H9 (cell line): ENCODE measurements around the gene ANKS1B. TPM values are rescaled to one million over a fixed set of nuclear protein-coding genes. Genes with fewer than 3 reads are reported as not detected.

Experiments
- DNase-seq: peaks from one replicate; pipeline ENCODE4 v3.0.0-alpha.2; 2017
- H2AFZ ChIP-seq: one replicate; pipeline ENCODE4 v1.6.1; 2013; ENCODE audit warnings: mild to moderate bottlenecking, low read length, control low read depth, moderate library complexity
- H2AK5ac ChIP-seq: 2 replicates; pipeline ENCODE4 v1.6.1; 2013; ENCODE audit warnings: low read length, control low read depth, mixed read lengths; ENCODE audit not compliant: insufficient read length
- H2BK120ac ChIP-seq: one replicate; pipeline ENCODE4 v1.6.1; 2013; ENCODE audit warnings: low read depth, mild to moderate bottlenecking, low read length, control low read depth, inconsistent platforms; ENCODE audit not compliant: poor library complexity, severe bottlenecking
- H2BK12ac ChIP-seq: 2 replicates; pipeline ENCODE4 v1.6.1; 2013; ENCODE audit warnings: low read length, control low read depth, mixed read lengths, low read depth; ENCODE audit not compliant: insufficient read length
- H2BK15ac ChIP-seq: 2 replicates; pipeline ENCODE4 v1.6.1; 2013; ENCODE audit warnings: low read depth, low read length, control low read depth
- H2BK20ac ChIP-seq: one replicate; pipeline ENCODE4 v1.6.1; 2013; ENCODE audit warnings: low read depth, mild to moderate bottlenecking, low read length, control low read depth, inconsistent platforms; ENCODE audit not compliant: poor library complexity, severe bottlenecking
- H2BK5ac ChIP-seq: 2 replicates; pipeline ENCODE4 v1.6.1; 2013; ENCODE audit warnings: low read length, control low read depth, mixed read lengths; ENCODE audit not compliant: insufficient read length
- H3K14ac ChIP-seq: 2 replicates; pipeline ENCODE4 v1.6.1; 2013; ENCODE audit warnings: low read length, control low read depth; ENCODE audit not compliant: insufficient read depth
- H3K18ac ChIP-seq: 2 replicates; pipeline ENCODE4 v1.6.1; 2013; ENCODE audit warnings: low read depth, mild to moderate bottlenecking, mixed read lengths, low read length, control low read depth; ENCODE audit not compliant: insufficient read length
- H3K23ac ChIP-seq: 2 replicates; pipeline ENCODE4 v1.6.1; 2013; ENCODE audit warnings: low read length, control low read depth, mixed read lengths, low read depth; ENCODE audit not compliant: insufficient read length
- H3K23me2 ChIP-seq: 2 replicates; pipeline ENCODE4 v1.6.1; 2013; ENCODE audit warnings: low read depth, mild to moderate bottlenecking, mixed read lengths, low read length, control low read depth; ENCODE audit not compliant: insufficient read length, poor library complexity, severe bottlenecking
- H3K27ac ChIP-seq: 2 replicates; pipeline ENCODE4 v1.5.1; 2013; ENCODE audit warnings: low read length, control low read depth, mixed read lengths, low read depth; ENCODE audit not compliant: insufficient read length
- H3K27me3 ChIP-seq: 2 replicates; pipeline ENCODE4 v1.6.1; 2013; ENCODE audit warnings: low read length, control low read depth, inconsistent platforms; ENCODE audit not compliant: insufficient read depth
- H3K4ac ChIP-seq: 2 replicates; pipeline ENCODE4 v1.6.1; 2013; ENCODE audit warnings: low read depth, mild to moderate bottlenecking, control low read depth, inconsistent platforms, low read length, moderate library complexity
- H3K4me1 ChIP-seq: 2 replicates; pipeline ENCODE4 v1.6.1; 2013; ENCODE audit warnings: low read length, control low read depth, inconsistent platforms; ENCODE audit not compliant: insufficient read depth
- H3K4me2 ChIP-seq: 2 replicates; pipeline ENCODE4 v1.6.1; 2013; ENCODE audit warnings: low read length, control low read depth, mixed read lengths; ENCODE audit not compliant: insufficient read length, insufficient read depth
- H3K56ac ChIP-seq: 2 replicates; pipeline ENCODE4 v1.6.1; 2013; ENCODE audit warnings: low read depth, mild to moderate bottlenecking, mixed read lengths, low read length, control low read depth; ENCODE audit not compliant: insufficient read length
- H3K79me1 ChIP-seq: 2 replicates; pipeline ENCODE4 v1.6.1; 2013; ENCODE audit warnings: low read depth, mild to moderate bottlenecking, moderate library complexity, low read length, control low read depth, inconsistent platforms; ENCODE audit not compliant: insufficient read depth, poor library complexity, severe bottlenecking
- H3K79me2 ChIP-seq: 2 replicates; pipeline ENCODE4 v1.6.1; 2013; ENCODE audit warnings: low read length, control low read depth, inconsistent platforms; ENCODE audit not compliant: insufficient read depth
- H3K9ac ChIP-seq: 2 replicates; pipeline ENCODE4 v1.6.1; 2013; ENCODE audit warnings: low read length, control low read depth, mixed read lengths; ENCODE audit not compliant: insufficient read length; ENCODE audit errors: extremely low read depth
- H3K9me3 ChIP-seq: one replicate; pipeline ENCODE4 v1.6.1; 2013; ENCODE audit warnings: low read depth, low read length, inconsistent platforms; ENCODE audit not compliant: control insufficient read depth
- H3T11ph ChIP-seq: one replicate; pipeline ENCODE4 v1.6.1; 2013; ENCODE audit warnings: mild to moderate bottlenecking, low read length, control low read depth, inconsistent platforms
- H4K20me1 ChIP-seq: one replicate; pipeline ENCODE4 v1.6.1; 2013; ENCODE audit not compliant: control insufficient read depth, insufficient read length, insufficient read depth
- H4K5ac ChIP-seq: 2 replicates; pipeline ENCODE4 v1.6.1; 2013; ENCODE audit warnings: low read depth, mild to moderate bottlenecking, mixed read lengths, low read length, control low read depth; ENCODE audit not compliant: insufficient read length
- H4K8ac ChIP-seq: replicated peaks from 2 replicates; pipeline ENCODE4 v1.6.1; 2013; ENCODE audit warnings: low read length, control low read depth, mixed read lengths, low read depth; ENCODE audit not compliant: insufficient read length
- H4K91ac ChIP-seq: 2 replicates; pipeline ENCODE4 v1.6.1; 2013; ENCODE audit warnings: low read depth, mild to moderate bottlenecking, moderate library complexity, mixed read lengths, low read length, control low read depth; ENCODE audit not compliant: insufficient read length
- H3K27ac Mint-ChIP-seq, 3 experiments: 2 replicates in 2 of 3; 3 replicates in 1 of 3; pipeline ENCODE4 v1.8.0; 2020 to 2021; ENCODE audit warnings: mixed read lengths in 3 of 3, mild to moderate bottlenecking in 1 of 3, moderate library complexity in 1 of 3
- H3K27me3 Mint-ChIP-seq: 2 replicates; pipeline ENCODE4 v1.8.0; 2021; ENCODE audit warnings: low read depth, mild to moderate bottlenecking, moderate library complexity, mixed read lengths
- H3K36me3 Mint-ChIP-seq, 3 experiments: 2 replicates in 2 of 3; 3 replicates in 1 of 3; pipeline ENCODE4 v1.8.0; 2020 to 2021; ENCODE audit warnings: low read depth in 3 of 3, mixed read lengths in 3 of 3; ENCODE audit not compliant: insufficient read depth in 1 of 3
- H3K4me1 Mint-ChIP-seq, 2 experiments: 2 replicates each; pipeline ENCODE4 v1.8.0; 2020; ENCODE audit warnings: mixed read lengths in 2 of 2
- H3K4me3 Mint-ChIP-seq, 2 experiments: 2 replicates in 1 of 2; 3 replicates in 1 of 2; pipeline ENCODE4 v1.8.0; 2020 to 2021; ENCODE audit warnings: mild to moderate bottlenecking in 2 of 2, mixed read lengths in 2 of 2, moderate library complexity in 1 of 2
- H3K9me3 Mint-ChIP-seq, 2 experiments: 2 replicates in 1 of 2; 3 replicates in 1 of 2; pipeline ENCODE4 v1.8.0; 2020; ENCODE audit warnings: mild to moderate bottlenecking in 2 of 2, mixed read lengths in 2 of 2, moderate library complexity in 1 of 2
- total RNA-seq: library from RNA; stranded (reverse); gene quantifications from 2 replicates; pipeline ENCODE4 v1.2.1, GENCODE V29; 2021
- TF ChIP-seq, protein P1 (sequence below): fragments of 200-600 bp; sonication (generic); conservative IDR thresholded peaks from 3 replicates; pipeline ENCODE4 v1.8.0; 2021; ENCODE audit warnings: antibody characterized with exemption, mild to moderate bottlenecking

The ANKS1B gene
- total RNA-seq, 1 experiment from 2014 or later: 4.1 TPM

DNA sequence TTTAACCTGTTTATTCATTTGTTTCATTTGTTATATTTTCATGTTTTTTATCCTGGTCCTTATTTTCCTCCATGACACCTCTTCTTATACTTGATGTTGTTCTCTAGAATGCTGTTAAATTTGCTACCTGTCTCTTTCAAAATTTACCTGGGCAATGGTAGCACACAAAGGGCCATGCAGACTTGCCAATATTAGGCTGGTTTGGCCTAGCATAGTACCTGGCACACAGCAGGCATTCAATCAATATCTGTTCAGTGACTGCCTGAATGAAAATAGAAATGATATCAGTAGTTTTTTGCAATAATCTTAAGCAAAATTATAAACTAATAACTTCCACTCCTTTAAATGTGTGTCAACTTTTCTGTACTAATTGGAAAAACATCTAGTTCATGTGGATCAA is 1014.5 kb downstream of the ANKS1B start:
- Histone ChIP-seq H2BK20ac (no peak overlapping the region), H3K27me3 (no peaks in the 10 kb centered on the region), H4K91ac (no peak overlapping the region), H4K8ac (no peak overlapping the region), H3K23ac (no peak overlapping the region), H4K20me1 (no peaks in the 10 kb centered on the region), H3K4me2 (no peak overlapping the region), H2BK5ac (no peak overlapping the region), H3T11ph (no peak overlapping the region), H4K5ac (no peak overlapping the region), H3K18ac (no peak overlapping the region), H3K9ac (no peak overlapping the region), H3K4ac (no peak overlapping the region), H2BK15ac (no peak overlapping the region), H3K27ac (no peak overlapping the region), H3K79me1 (no peaks in the 10 kb centered on the region), H2AFZ (no peak overlapping the region), H3K4me1 (no peaks in the 10 kb centered on the region), H3K9me3 (no peaks in the 10 kb centered on the region), H2BK120ac (no peak overlapping the region), H3K79me2 (no peaks in the 10 kb centered on the region), H2BK12ac (no peak overlapping the region), H3K23me2 (no peaks in the 10 kb centered on the region), H3K56ac (no peak overlapping the region), H2AK5ac (no peak overlapping the region), H3K14ac (no peak overlapping the region)
- Mint-ChIP-seq H3K9me3 (peaks cover 0 to 2% of the 10 kb centered on the region in 2 experiments; a peak in 1 of 5 replicates), H3K27me3 (no peaks in the 10 kb centered on the region), H3K27ac (no peak overlapping the region), H3K4me1 (peaks cover 7 to 8% of the 10 kb centered on the region in 2 experiments), H3K36me3 (no peaks in the 10 kb centered on the region; a peak in 1 of 7 replicates), H3K4me3 (no peak overlapping the region)
- no peak for DNase-seq
- TF ChIP-seq, protein P1, sequence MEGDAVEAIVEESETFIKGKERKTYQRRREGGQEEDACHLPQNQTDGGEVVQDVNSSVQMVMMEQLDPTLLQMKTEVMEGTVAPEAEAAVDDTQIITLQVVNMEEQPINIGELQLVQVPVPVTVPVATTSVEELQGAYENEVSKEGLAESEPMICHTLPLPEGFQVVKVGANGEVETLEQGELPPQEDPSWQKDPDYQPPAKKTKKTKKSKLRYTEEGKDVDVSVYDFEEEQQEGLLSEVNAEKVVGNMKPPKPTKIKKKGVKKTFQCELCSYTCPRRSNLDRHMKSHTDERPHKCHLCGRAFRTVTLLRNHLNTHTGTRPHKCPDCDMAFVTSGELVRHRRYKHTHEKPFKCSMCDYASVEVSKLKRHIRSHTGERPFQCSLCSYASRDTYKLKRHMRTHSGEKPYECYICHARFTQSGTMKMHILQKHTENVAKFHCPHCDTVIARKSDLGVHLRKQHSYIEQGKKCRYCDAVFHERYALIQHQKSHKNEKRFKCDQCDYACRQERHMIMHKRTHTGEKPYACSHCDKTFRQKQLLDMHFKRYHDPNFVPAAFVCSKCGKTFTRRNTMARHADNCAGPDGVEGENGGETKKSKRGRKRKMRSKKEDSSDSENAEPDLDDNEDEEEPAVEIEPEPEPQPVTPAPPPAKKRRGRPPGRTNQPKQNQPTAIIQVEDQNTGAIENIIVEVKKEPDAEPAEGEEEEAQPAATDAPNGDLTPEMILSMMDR: no peak
